Calu3 (cell line): Measurements from ENCODE around the gene ULBP2. TPM values are rescaled to one million over a fixed set of nuclear protein-coding genes. Genes with fewer than 3 reads are reported as not detected.

Source experiments
- BruUV-seq: library from RNA; stranded (reverse); fragments of 400-500 nt; replicated peaks from 2 replicates; lab custom pipeline; 2021; lab: Mats Ljungman, UMichigan
- CTCF ChIA-PET: fragments of 300-600 bp; sonication (Branson Sonifier 250); formaldehyde crosslinking; loops from one replicate; lab custom pipeline; 2022; ENCODE audit warnings: antibody characterized with exemption; lab: Charles Lee
- DNase-seq: peaks from one replicate; pipeline ENCODE4 v3.0.0; 2022
- H3K27ac Mint-ChIP-seq: one replicate; pipeline ENCODE4 v1.8.0; 2022; ENCODE audit warnings: mixed read lengths; ENCODE audit not compliant: unreplicated experiment
- H3K27me3 Mint-ChIP-seq: one replicate; pipeline ENCODE4 v1.8.0; 2022; ENCODE audit warnings: mixed read lengths; ENCODE audit not compliant: unreplicated experiment
- H3K36me3 Mint-ChIP-seq: one replicate; pipeline ENCODE4 v1.8.0; 2022; ENCODE audit warnings: mild to moderate bottlenecking, moderate library complexity, mixed read lengths; ENCODE audit not compliant: insufficient read depth, unreplicated experiment
- H3K4me1 Mint-ChIP-seq: one replicate; pipeline ENCODE4 v1.8.0; 2022; ENCODE audit warnings: mild to moderate bottlenecking, low read depth, mixed read lengths; ENCODE audit not compliant: unreplicated experiment
- H3K4me3 Mint-ChIP-seq: one replicate; pipeline ENCODE4 v1.8.0; 2022; ENCODE audit warnings: mild to moderate bottlenecking, low read depth, moderate library complexity, mixed read lengths; ENCODE audit not compliant: unreplicated experiment
- H3K9me3 Mint-ChIP-seq: one replicate; pipeline ENCODE4 v1.8.0; 2022; ENCODE audit warnings: low read depth, mixed read lengths; ENCODE audit not compliant: unreplicated experiment
- intact Hi-C: fragments of 100-400 bp; cut with micrococcal nuclease; formaldehyde crosslinking; loops from one replicate; pipeline ENCODE4 v1.10.0; 2022; ENCODE audit not compliant: unreplicated experiment
- total RNA-seq: library from RNA; stranded (reverse); gene quantifications from 2 replicates; pipeline ENCODE4 v1.2.3, GENCODE V29; 2022
- TF ChIP-seq, protein P1 (sequence below): fragments of 200-600 bp; IDR thresholded peaks from one replicate; pipeline ENCODE4 v1.8.0; 2022; ENCODE audit warnings: antibody characterized with exemption; ENCODE audit not compliant: unreplicated experiment

Gene ULBP2
- total RNA-seq, 1 experiment from 2014 or later = 7.1 TPM

DNA sequence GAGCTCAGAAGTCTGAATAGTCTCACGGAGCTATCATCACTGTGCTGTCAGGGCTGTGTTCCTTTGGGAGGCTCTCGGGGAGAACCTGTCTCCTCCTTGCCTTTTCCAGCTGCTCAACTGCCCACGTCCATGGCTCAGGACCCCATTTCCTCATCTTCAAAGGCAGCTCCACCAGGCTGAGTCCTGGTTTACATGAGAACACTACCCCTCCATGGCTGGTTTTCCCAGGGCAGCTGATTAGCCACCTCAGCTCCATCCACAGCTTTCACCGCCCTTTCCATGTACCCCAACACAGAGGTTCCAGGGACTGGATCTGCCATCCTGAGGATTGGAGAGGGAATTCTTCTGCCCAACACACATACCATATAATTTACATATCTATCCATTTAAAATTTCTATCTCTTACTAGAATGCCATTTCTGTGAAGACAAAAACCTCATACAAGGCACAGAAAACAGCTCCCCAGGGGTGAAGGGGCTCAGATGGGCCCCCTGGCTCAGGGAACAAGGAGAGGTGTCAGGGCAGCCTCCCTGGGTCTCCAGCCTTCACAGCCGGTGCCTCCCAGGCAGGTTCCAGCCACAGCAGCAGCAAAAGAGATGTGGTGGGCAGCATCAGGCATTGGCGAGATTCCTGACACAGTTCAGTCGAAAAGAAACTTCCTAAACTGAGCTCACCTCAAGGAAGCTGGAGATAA is 41.7 kb upstream of the ULBP2 start:
- Mint-ChIP-seq H3K4me1 (peaks cover 40% of the 10 kb centered on the region), H3K9me3 (no peaks in the 10 kb centered on the region), H3K27me3 (peaks cover 8% of the 10 kb centered on the region), H3K27ac (no peak overlapping the region), H3K4me3 (no peak overlapping the region), H3K36me3 (no peaks in the 10 kb centered on the region)
- BruUV-seq = no TSS peak
- intact Hi-C loops = loop anchor here (5.0 kb wide), 1 partner anchor 43 kb away; no protein-coding TSS in a partner anchor
- DNase-seq = no peak
- CTCF ChIA-PET = interaction anchor here (0.6 kb wide), 1 partner anchor 807 kb away, joined by 3 read pairs; no protein-coding TSS in a partner anchor
- TF ChIP-seq, protein P1, sequence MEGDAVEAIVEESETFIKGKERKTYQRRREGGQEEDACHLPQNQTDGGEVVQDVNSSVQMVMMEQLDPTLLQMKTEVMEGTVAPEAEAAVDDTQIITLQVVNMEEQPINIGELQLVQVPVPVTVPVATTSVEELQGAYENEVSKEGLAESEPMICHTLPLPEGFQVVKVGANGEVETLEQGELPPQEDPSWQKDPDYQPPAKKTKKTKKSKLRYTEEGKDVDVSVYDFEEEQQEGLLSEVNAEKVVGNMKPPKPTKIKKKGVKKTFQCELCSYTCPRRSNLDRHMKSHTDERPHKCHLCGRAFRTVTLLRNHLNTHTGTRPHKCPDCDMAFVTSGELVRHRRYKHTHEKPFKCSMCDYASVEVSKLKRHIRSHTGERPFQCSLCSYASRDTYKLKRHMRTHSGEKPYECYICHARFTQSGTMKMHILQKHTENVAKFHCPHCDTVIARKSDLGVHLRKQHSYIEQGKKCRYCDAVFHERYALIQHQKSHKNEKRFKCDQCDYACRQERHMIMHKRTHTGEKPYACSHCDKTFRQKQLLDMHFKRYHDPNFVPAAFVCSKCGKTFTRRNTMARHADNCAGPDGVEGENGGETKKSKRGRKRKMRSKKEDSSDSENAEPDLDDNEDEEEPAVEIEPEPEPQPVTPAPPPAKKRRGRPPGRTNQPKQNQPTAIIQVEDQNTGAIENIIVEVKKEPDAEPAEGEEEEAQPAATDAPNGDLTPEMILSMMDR = no peak

DNA sequence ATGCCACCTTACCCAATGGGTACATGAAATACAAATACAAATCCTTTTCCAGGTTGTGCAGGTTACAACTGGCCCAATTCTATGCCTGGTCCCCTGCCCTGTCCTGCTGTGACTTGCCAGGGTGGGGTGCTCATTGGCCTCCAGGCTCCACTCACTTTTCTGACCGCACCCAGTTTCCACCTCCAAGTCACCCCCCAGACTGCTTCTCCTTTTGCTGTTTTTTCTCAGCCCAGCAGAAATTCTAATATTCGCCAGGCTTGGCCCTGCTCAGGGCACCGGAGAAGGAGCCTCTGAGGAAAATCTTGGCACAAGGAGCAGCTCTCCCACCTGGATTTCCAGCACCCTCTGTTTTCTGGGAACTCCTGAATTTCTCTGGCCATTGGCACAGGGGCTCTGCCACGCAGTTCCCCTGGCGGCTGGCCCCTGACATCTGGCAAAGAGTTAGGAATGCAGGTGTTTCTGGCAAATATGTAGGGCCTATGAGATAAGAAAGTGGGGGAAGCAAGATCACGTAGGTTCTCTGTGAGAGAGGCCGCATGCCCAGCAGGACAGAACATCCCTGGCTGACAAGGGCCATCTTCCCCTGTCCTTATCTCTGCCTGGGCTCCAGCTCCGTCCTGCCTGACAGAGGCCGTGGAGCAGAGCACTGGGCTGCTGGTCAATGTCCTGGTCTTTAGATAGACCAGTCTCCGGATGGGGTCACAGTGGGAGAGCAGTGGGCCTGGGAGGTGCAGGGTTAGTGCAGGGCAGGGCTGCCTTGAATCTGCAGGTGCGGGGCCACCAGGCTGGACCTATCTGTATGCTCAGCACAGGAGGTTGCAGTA is 41.0 kb upstream of the ULBP2 start:
- no TSS peak for BruUV-seq
- Mint-ChIP-seq H3K4me3 (no peak overlapping the region), H3K4me1 (peaks cover 32% of the 10 kb centered on the region), H3K27ac (no peak overlapping the region), H3K36me3 (no peaks in the 10 kb centered on the region), H3K9me3 (no peaks in the 10 kb centered on the region), H3K27me3 (peaks cover 8% of the 10 kb centered on the region)
- CTCF ChIA-PET = no interaction called here
- TF ChIP-seq, protein P1 = no peak
- intact Hi-C loops = no loop called here
- no peak for DNase-seq

DNA sequence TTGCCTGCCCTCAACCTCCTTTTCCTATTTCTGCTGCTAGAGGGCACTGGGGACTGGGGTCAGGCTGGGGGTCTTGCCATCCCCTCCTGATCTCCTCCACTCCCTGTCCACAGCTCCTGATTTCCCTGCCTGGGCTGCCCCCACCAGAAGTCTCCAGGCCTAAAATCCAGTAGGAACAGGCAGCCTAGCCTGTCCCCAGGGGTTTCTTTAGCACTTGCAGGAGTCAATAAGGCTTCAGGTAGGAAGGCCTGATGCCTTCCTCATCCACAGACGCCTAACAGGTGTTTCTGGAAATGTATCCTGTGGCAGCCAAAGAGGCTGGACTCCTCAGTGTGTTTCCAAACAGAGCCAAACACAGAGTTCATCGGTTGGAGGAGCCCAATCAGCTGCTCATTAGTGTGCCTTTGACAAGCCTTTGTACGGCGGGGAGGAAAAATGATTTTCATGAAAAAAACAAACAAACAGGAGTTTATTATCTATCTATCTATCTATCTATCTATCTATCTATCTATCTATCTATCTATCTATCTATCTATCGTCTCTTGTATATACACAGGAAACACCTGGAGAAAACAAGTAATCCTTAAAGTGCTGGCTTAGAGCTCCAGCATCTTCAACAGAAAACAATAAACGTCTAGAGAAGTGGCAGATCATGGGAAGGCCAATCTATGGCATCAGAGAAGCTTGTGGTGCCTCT is 40.2 kb upstream of the ULBP2 start:
- peaks cover 8% of the 10 kb centered on the region for H3K27me3 Mint-ChIP-seq
- TF ChIP-seq, protein P1 = no peak
- peaks cover 24% of the 10 kb centered on the region for H3K4me1 Mint-ChIP-seq
- no peak overlapping the region for H3K4me3 Mint-ChIP-seq
- no peak overlapping the region for H3K27ac Mint-ChIP-seq
- H3K9me3 Mint-ChIP-seq = no peaks in the 10 kb centered on the region
- DNase-seq = no peak
- BruUV-seq = no TSS peak
- no peaks in the 10 kb centered on the region for H3K36me3 Mint-ChIP-seq
- CTCF ChIA-PET = no interaction called here
- intact Hi-C loops = no loop called here

DNA sequence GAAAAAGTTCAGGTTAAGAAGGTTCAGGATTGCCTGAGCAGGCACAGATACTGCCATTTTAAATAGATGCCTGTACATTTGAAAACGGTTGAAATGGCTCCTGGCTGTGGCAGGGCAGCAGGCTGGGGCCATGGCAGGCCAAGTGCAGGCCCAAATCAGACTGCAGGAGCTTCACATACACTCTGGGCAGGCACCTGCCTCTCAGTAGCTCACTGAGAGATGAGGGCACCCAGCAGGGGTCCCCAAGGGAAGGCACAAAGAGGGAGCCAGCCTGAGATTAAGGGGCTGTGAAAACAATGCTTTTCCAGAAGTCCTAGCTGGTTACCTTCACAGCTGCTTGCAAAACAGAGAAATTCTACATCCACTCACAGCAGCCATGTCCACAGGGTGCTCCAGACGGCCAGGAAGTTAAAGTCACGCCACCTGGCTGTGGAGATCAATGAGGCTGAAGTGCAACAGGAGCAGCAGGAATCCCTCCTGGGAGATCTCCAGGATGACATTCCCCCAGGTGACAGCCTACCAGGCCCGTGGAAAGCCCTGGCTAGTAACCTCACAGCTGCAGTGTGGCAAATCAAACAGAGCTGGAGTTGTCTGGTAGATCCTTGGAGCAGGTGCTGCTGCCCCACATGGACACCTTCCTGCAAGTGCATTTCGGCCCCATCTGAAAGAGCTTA is 37.7 kb upstream of the ULBP2 start:
- intact Hi-C loops = no loop called here
- Mint-ChIP-seq H3K4me1 (peaks cover under 1% of the 10 kb centered on the region), H3K36me3 (no peaks in the 10 kb centered on the region), H3K27ac (no peak overlapping the region), H3K27me3 (peaks cover 21% of the 10 kb centered on the region), H3K9me3 (peaks cover 2% of the 10 kb centered on the region), H3K4me3 (no peak overlapping the region)
- no peak for DNase-seq
- BruUV-seq = no TSS peak
- TF ChIP-seq, protein P1 = no peak
- CTCF ChIA-PET = interaction anchor here (1.0 kb wide), 1 partner anchor 57 kb away, joined by 3 read pairs; no protein-coding TSS in a partner anchor
